LHCN-M2 (cell line): Measurements from ENCODE around the gene AGXT2. TPM values are rescaled to one million over a fixed set of nuclear protein-coding genes. Genes with fewer than 3 reads are reported as not detected.
"Not testable (repeated sequence)": the region's sequence is repeated elsewhere in the genome, so short reads cannot be mapped to it uniquely, and the experiment has no call there.

ENCODE experiments used
- DNase-seq: peaks from one replicate; pipeline ENCODE4 v3.0.0-alpha.2; 2012; ENCODE audit warnings: low read depth
- total RNA-seq: library from RNA; depleted of rRNA; stranded (reverse); fragments of >200 nt; gene quantifications from 2 replicates; pipeline ENCODE4 v1.2.3, GENCODE V29; 2014; rRNA removed

The AGXT2 gene
- total RNA-seq, 1 experiment from 2014 or later: not detected

DNA sequence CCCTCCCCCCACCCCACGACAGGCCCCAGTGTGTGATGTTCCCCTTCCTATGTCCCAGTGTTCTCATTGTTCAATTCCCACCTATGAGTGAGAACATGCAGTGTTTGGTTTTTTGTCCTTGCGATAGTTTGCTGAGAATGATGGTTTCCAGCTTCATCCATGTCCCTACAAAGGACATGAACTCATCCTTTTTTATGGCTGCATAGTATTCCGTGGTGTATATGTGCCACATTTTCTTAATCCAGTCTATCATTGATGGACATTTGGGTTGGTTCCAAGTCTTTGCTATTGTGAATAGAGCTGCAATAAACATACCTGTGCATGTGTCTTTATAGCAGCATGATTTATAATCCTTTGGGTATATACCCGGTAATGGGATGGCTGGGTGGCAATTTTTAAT lies 76.1 kb downstream of the AGXT2 start:
- DNase-seq: not testable (repeated sequence)

DNA sequence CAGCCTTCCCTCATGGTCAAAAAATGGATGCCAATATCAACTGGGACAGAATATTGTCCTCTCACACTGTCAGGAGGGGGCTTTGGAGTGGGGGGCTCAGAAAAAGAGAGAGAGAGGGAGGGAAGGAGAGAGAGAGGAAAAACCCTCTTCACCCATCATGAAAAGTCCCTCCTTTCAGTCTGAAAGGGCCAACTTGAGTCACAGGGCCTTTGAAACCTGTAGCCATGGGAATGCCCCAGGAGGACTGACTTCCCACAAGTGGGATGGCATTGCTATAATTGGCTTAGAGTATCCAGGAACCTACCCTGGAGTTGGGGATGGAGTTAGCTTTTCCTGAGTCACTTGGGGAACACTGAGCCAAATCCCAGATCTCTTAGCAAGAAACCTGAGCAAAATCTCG lies 77.2 kb downstream of the AGXT2 start:
- no peak for DNase-seq

DNA sequence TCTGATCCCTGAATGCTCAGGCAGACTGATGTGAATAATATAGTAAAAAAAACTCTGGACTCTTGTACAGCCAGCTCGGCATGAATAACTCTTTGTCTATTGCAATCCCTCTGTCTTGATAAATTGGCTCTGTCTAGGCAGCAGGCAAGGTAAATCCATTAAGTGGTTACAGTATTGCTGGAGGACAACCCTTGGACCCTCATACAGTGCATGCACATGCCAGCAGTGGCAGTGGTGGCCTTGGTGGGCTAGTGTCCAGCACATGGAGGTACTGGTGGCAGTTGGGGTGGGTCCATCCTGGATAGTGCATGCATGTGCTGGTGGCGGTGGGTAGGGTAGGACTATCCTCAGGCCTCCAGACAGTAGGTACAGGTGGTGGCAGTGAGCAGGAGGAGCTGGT lies 79.5 kb downstream of the AGXT2 start:
- DNase-seq: no peak

DNA sequence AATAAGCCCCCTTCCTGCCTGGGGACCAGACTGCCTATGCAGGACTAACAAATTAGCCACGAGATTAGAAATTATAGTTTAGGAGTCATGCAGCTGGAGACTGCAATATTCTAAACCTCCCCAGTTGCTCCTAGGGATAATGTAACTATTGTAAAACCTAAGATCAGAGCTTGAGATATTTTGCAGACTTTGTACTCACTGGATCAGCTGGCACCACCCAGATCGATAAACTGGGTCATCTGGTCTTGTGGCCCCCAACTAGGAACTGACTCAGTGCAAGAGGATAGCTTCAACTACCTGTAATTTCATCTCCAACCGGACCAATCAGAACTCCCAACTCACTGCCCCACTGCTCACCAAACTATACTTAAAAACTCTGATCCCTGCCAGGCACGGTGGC lies 80.2 kb downstream of the AGXT2 start:
- DNase-seq: no peak

DNA sequence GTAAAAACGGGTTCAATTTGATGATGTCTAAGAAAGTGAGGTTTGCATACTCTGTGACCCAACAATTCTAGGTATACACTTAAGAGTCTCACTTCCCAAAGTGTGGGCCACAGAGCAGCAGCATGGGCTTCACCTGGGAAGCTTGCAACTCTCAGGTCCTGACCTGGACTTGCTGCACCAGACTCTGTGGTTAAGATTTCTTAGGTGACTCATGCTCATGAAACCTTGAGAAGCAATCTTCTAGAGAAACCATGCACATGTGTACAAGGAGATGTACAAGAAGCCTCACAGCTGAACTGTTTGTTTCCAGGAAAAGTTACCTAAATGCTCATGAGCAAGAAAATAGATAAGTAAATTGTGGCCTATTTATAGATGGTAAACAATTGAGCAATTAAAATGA lies 88.4 kb downstream of the AGXT2 start:
- DNase-seq: peak; percentile 34

DNA sequence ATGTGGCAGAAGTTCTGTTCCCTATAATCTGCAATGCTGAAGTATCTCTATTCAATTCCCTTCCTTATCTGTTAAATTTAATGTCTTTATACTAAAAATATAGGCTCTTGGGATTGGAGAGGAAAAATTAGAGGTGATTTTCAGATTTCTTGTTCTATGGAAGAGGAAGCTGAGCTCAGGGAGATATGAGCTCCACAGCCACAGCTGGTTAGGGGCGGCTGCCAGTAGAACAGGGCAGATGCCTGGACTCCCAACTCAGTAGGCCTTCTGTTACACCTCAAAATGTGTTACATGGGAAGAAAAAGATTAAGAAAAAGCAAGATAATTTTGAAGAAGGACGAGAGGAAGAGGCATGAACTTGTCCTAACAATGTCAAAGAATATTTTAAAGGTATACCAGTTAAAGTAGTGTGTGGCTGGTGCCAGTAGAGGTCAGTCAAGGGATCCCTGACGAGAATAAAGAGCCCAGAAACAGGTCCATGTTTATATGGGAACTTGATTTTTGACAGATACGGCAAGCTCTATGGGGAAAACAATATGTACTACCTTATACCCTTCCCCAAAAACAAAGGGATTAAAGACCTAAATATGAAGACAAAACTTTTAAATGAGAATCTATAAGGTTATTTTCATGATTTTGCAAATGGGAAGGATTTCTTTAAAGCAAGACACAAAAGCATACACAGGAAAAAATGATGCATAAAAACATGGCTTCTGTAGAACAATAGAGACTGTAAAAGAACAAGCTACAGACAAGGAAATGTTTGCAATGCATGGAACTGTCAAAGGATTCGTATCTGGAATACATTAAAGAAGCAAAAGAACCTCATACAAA lies 89.7 kb downstream of the AGXT2 start:
- DNase-seq: peak; percentile 26

DNA sequence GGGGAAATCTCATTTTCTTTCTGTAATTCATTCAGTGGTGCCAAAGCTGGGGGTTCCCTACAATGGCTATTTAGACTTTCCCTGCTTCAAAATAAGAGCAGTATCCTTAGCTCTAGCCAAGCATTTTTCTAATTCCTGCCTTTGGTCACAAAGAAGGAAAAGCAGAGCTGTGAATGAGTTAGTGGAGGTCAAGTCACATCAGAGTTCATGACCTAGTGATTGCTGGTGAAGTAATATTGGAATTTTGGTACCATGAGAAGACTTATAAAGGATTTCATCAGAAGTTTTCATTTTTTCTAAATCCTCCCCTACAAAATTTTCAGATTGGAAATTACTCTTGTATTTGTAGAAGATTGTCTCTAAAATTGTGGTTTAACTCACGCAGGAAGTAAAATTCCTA lies 90.4 kb downstream of the AGXT2 start:
- no peak for DNase-seq

Other genes starting within 250 kb of the AGXT2 start
- gene TTC23L, start 208.8 kb downstream of the AGXT2 start, total RNA-seq: not detected in 2 replicates
- gene RAD1, start 132.4 kb downstream of the AGXT2 start, total RNA-seq: 24.6 and 30.2 TPM in 2 replicates
- 48.4 and 52.9 TPM in 2 replicates for gene BRIX1, start 132.2 kb downstream of the AGXT2 start, total RNA-seq
- 18.9 and 23.6 TPM in 2 replicates for gene DNAJC21, start 118.4 kb downstream of the AGXT2 start, total RNA-seq
- 0.75 and 1.2 TPM in 2 replicates for gene PRLR, start 182.5 kb upstream of the AGXT2 start, total RNA-seq